HG02973 (cell line): ENCODE results near the gene MTSS2.

ENCODE experiments used
- ATAC-seq: cut with Tn5 transposase; IDR thresholded peaks from one replicate; pipeline ENCODE4 v1.9.1; 2021; ENCODE audit warnings: moderate library complexity; ENCODE audit not compliant: unreplicated experiment

MTSS2 gene

GRCh38 chr16:70685938-70686375 lies at the start of gene MTSS2:
Gene MTSS2 (minus strand): TSS chr16:70686053. CDS start chr16:70685791, 262 bp downstream.
- ATAC-seq, result no peak

- no peak for ATAC-seq
Observed at GRCh38 chr16:70735141-70735979, 49.5 kb upstream of the MTSS2 start.

- no peak for ATAC-seq
Observed at GRCh38 chr16:70734522-70735095, 48.8 kb upstream of the MTSS2 start.

GRCh38 chr16:70730944-70731343 lies 45.1 kb upstream of the MTSS2 start:
- ATAC-seq, result no peak

- no peak for ATAC-seq
Observed at GRCh38 chr16:70730031-70730430, 44.2 kb upstream of the MTSS2 start.

- no peak for ATAC-seq
Observed at GRCh38 chr16:70729292-70729691, 43.4 kb upstream of the MTSS2 start.

GRCh38 chr16:70728150-70728549 lies 42.3 kb upstream of the MTSS2 start:
- no peak for ATAC-seq

GRCh38 chr16:70726892-70727361 lies 41.1 kb upstream of the MTSS2 start:
- ATAC-seq, result no peak

- no peak for ATAC-seq
Observed at GRCh38 chr16:70725912-70726828, 40.3 kb upstream of the MTSS2 start.

GRCh38 chr16:70725024-70725911 lies 39.4 kb upstream of the MTSS2 start:
- no peak for ATAC-seq

GRCh38 chr16:70724146-70725023 lies 38.5 kb upstream of the MTSS2 start:
- ATAC-seq, result no peak

GRCh38 chr16:70723740-70724145 lies 37.9 kb upstream of the MTSS2 start:
- no peak for ATAC-seq

GRCh38 chr16:70721202-70721963 lies 35.5 kb upstream of the MTSS2 start:
- no peak for ATAC-seq

- no peak for ATAC-seq
Observed at GRCh38 chr16:70720425-70721201, 34.8 kb upstream of the MTSS2 start.

- ATAC-seq, result no peak
Observed at GRCh38 chr16:70717065-70717464, 31.2 kb upstream of the MTSS2 start.

- no peak for ATAC-seq
Observed at GRCh38 chr16:70715860-70716357, 30.1 kb upstream of the MTSS2 start.

- ATAC-seq, result no peak
Observed at GRCh38 chr16:70715055-70715858, 29.4 kb upstream of the MTSS2 start.
